ENCODE results near the gene ADAP1.

- no peak for TF ChIP-seq POLR2A (IDR thresholded peaks at IDR 0.05; ENCODE audit: borderline replicate concordance, extremely low read depth, insufficient read depth, insufficient read length)
- TF ChIP-seq CTCF (IDR thresholded peaks at IDR 0.05 in 2 of 3, conservative IDR thresholded peaks at IDR 0.05 in 1 of 3; ENCODE audit: borderline replicate concordance in 1 of 3, insufficient read depth in 1 of 3, low read depth in 2 of 3, low read length in 2 of 3): no peak
These were observed 21.9 kb downstream of the ADAP1 start for GRCh38 chr7:932651-932975.
